H9 (cell line): Measurements from ENCODE around the gene GCH1. TPM values are rescaled to one million over a fixed set of nuclear protein-coding genes. Genes with fewer than 3 reads are reported as not detected.

Experiments used
- DNase-seq: peaks from one replicate; pipeline ENCODE4 v3.0.0-alpha.2; 2017
- H2AFZ ChIP-seq: one replicate; pipeline ENCODE4 v1.6.1; 2013; ENCODE audit warnings: mild to moderate bottlenecking, low read length, control low read depth, moderate library complexity
- H2AK5ac ChIP-seq: 2 replicates; pipeline ENCODE4 v1.6.1; 2013; ENCODE audit warnings: low read length, control low read depth, mixed read lengths; ENCODE audit not compliant: insufficient read length
- H2BK120ac ChIP-seq: one replicate; pipeline ENCODE4 v1.6.1; 2013; ENCODE audit warnings: low read depth, mild to moderate bottlenecking, low read length, control low read depth, inconsistent platforms; ENCODE audit not compliant: poor library complexity, severe bottlenecking
- H2BK12ac ChIP-seq: 2 replicates; pipeline ENCODE4 v1.6.1; 2013; ENCODE audit warnings: low read length, control low read depth, mixed read lengths, low read depth; ENCODE audit not compliant: insufficient read length
- H2BK15ac ChIP-seq: 2 replicates; pipeline ENCODE4 v1.6.1; 2013; ENCODE audit warnings: low read depth, low read length, control low read depth
- H2BK20ac ChIP-seq: one replicate; pipeline ENCODE4 v1.6.1; 2013; ENCODE audit warnings: low read depth, mild to moderate bottlenecking, low read length, control low read depth, inconsistent platforms; ENCODE audit not compliant: poor library complexity, severe bottlenecking
- H2BK5ac ChIP-seq: 2 replicates; pipeline ENCODE4 v1.6.1; 2013; ENCODE audit warnings: low read length, control low read depth, mixed read lengths; ENCODE audit not compliant: insufficient read length
- H3K14ac ChIP-seq: 2 replicates; pipeline ENCODE4 v1.6.1; 2013; ENCODE audit warnings: low read length, control low read depth; ENCODE audit not compliant: insufficient read depth
- H3K18ac ChIP-seq: 2 replicates; pipeline ENCODE4 v1.6.1; 2013; ENCODE audit warnings: low read depth, mild to moderate bottlenecking, mixed read lengths, low read length, control low read depth; ENCODE audit not compliant: insufficient read length
- H3K23ac ChIP-seq: 2 replicates; pipeline ENCODE4 v1.6.1; 2013; ENCODE audit warnings: low read length, control low read depth, mixed read lengths, low read depth; ENCODE audit not compliant: insufficient read length
- H3K23me2 ChIP-seq: 2 replicates; pipeline ENCODE4 v1.6.1; 2013; ENCODE audit warnings: low read depth, mild to moderate bottlenecking, mixed read lengths, low read length, control low read depth; ENCODE audit not compliant: insufficient read length, poor library complexity, severe bottlenecking
- H3K27ac ChIP-seq: 2 replicates; pipeline ENCODE4 v1.5.1; 2013; ENCODE audit warnings: low read length, control low read depth, mixed read lengths, low read depth; ENCODE audit not compliant: insufficient read length
- H3K27me3 ChIP-seq: 2 replicates; pipeline ENCODE4 v1.6.1; 2013; ENCODE audit warnings: low read length, control low read depth, inconsistent platforms; ENCODE audit not compliant: insufficient read depth
- H3K4ac ChIP-seq: 2 replicates; pipeline ENCODE4 v1.6.1; 2013; ENCODE audit warnings: low read depth, mild to moderate bottlenecking, control low read depth, inconsistent platforms, low read length, moderate library complexity
- H3K4me1 ChIP-seq: 2 replicates; pipeline ENCODE4 v1.6.1; 2013; ENCODE audit warnings: low read length, control low read depth, inconsistent platforms; ENCODE audit not compliant: insufficient read depth
- H3K4me2 ChIP-seq: 2 replicates; pipeline ENCODE4 v1.6.1; 2013; ENCODE audit warnings: low read length, control low read depth, mixed read lengths; ENCODE audit not compliant: insufficient read length, insufficient read depth
- H3K56ac ChIP-seq: 2 replicates; pipeline ENCODE4 v1.6.1; 2013; ENCODE audit warnings: low read depth, mild to moderate bottlenecking, mixed read lengths, low read length, control low read depth; ENCODE audit not compliant: insufficient read length
- H3K79me1 ChIP-seq: 2 replicates; pipeline ENCODE4 v1.6.1; 2013; ENCODE audit warnings: low read depth, mild to moderate bottlenecking, moderate library complexity, low read length, control low read depth, inconsistent platforms; ENCODE audit not compliant: insufficient read depth, poor library complexity, severe bottlenecking
- H3K79me2 ChIP-seq: 2 replicates; pipeline ENCODE4 v1.6.1; 2013; ENCODE audit warnings: low read length, control low read depth, inconsistent platforms; ENCODE audit not compliant: insufficient read depth
- H3K9ac ChIP-seq: 2 replicates; pipeline ENCODE4 v1.6.1; 2013; ENCODE audit warnings: low read length, control low read depth, mixed read lengths; ENCODE audit not compliant: insufficient read length; ENCODE audit errors: extremely low read depth
- H3K9me3 ChIP-seq: one replicate; pipeline ENCODE4 v1.6.1; 2013; ENCODE audit warnings: low read depth, low read length, inconsistent platforms; ENCODE audit not compliant: control insufficient read depth
- H3T11ph ChIP-seq: one replicate; pipeline ENCODE4 v1.6.1; 2013; ENCODE audit warnings: mild to moderate bottlenecking, low read length, control low read depth, inconsistent platforms
- H4K20me1 ChIP-seq: one replicate; pipeline ENCODE4 v1.6.1; 2013; ENCODE audit not compliant: control insufficient read depth, insufficient read length, insufficient read depth
- H4K5ac ChIP-seq: 2 replicates; pipeline ENCODE4 v1.6.1; 2013; ENCODE audit warnings: low read depth, mild to moderate bottlenecking, mixed read lengths, low read length, control low read depth; ENCODE audit not compliant: insufficient read length
- H4K8ac ChIP-seq: replicated peaks from 2 replicates; pipeline ENCODE4 v1.6.1; 2013; ENCODE audit warnings: low read length, control low read depth, mixed read lengths, low read depth; ENCODE audit not compliant: insufficient read length
- H4K91ac ChIP-seq: 2 replicates; pipeline ENCODE4 v1.6.1; 2013; ENCODE audit warnings: low read depth, mild to moderate bottlenecking, moderate library complexity, mixed read lengths, low read length, control low read depth; ENCODE audit not compliant: insufficient read length
- H3K27ac Mint-ChIP-seq, 3 experiments: 2 replicates in 2 of 3; 3 replicates in 1 of 3; pipeline ENCODE4 v1.8.0; 2020 to 2021; ENCODE audit warnings: mixed read lengths in 3 of 3, mild to moderate bottlenecking in 1 of 3, moderate library complexity in 1 of 3
- H3K27me3 Mint-ChIP-seq: 2 replicates; pipeline ENCODE4 v1.8.0; 2021; ENCODE audit warnings: low read depth, mild to moderate bottlenecking, moderate library complexity, mixed read lengths
- H3K36me3 Mint-ChIP-seq, 3 experiments: 2 replicates in 2 of 3; 3 replicates in 1 of 3; pipeline ENCODE4 v1.8.0; 2020 to 2021; ENCODE audit warnings: low read depth in 3 of 3, mixed read lengths in 3 of 3; ENCODE audit not compliant: insufficient read depth in 1 of 3
- H3K4me1 Mint-ChIP-seq, 2 experiments: 2 replicates each; pipeline ENCODE4 v1.8.0; 2020; ENCODE audit warnings: mixed read lengths in 2 of 2
- H3K4me3 Mint-ChIP-seq, 2 experiments: 2 replicates in 1 of 2; 3 replicates in 1 of 2; pipeline ENCODE4 v1.8.0; 2020 to 2021; ENCODE audit warnings: mild to moderate bottlenecking in 2 of 2, mixed read lengths in 2 of 2, moderate library complexity in 1 of 2
- H3K9me3 Mint-ChIP-seq, 2 experiments: 2 replicates in 1 of 2; 3 replicates in 1 of 2; pipeline ENCODE4 v1.8.0; 2020; ENCODE audit warnings: mild to moderate bottlenecking in 2 of 2, mixed read lengths in 2 of 2, moderate library complexity in 1 of 2
- WGBS: extraction: QIAGEN DNeasy Blood & Tissue Kit; methylation state at CpG from one replicate; pipeline ENCODE4 v1.1.7; 2013; ENCODE audit warnings: missing lambda C conversion rate, low lambda C conversion rate, mixed read lengths; ENCODE audit not compliant: insufficient read length; ENCODE audit errors: extremely low coverage; 5-methylcytosine and 5-hydroxymethylcytosine counted together
- total RNA-seq: library from RNA; stranded (reverse); gene quantifications from 2 replicates; pipeline ENCODE4 v1.2.1, GENCODE V29; 2021
- TF ChIP-seq, protein P1 (sequence below): fragments of 200-600 bp; sonication (generic); conservative IDR thresholded peaks from 3 replicates; pipeline ENCODE4 v1.8.0; 2021; ENCODE audit warnings: antibody characterized with exemption, mild to moderate bottlenecking

The GCH1 gene
- total RNA-seq, 1 experiment from 2014 or later = 7.7 TPM

GRCh38 chr14:54809767-54810166, 92.9 kb downstream of the GCH1 start:
- Histone ChIP-seq H3K79me1 (no peaks in the 10 kb centered on the region), H2AFZ (no peak overlapping the region), H4K91ac (no peak overlapping the region), H3T11ph (no peak overlapping the region), H2BK15ac (no peak overlapping the region), H3K18ac (no peak overlapping the region), H3K4me1 (peaks cover 2% of the 10 kb centered on the region; the same call in 1 of the 2 replicates), H3K23ac (no peak overlapping the region), H3K79me2 (no peaks in the 10 kb centered on the region), H3K27me3 (no peaks in the 10 kb centered on the region), H3K4me2 (no peak overlapping the region), H2BK12ac (no peak overlapping the region), H2AK5ac (no peak overlapping the region), H3K27ac (no peak overlapping the region), H3K14ac (no peak overlapping the region), H2BK20ac (no peak overlapping the region), H4K20me1 (no peaks in the 10 kb centered on the region), H2BK120ac (no peak overlapping the region), H4K8ac (no peak overlapping the region), H3K56ac (no peak overlapping the region), H3K4ac (no peak overlapping the region), H3K9me3 (no peaks in the 10 kb centered on the region), H3K23me2 (no peaks in the 10 kb centered on the region), H4K5ac (no peak overlapping the region), H2BK5ac (no peak overlapping the region), H3K9ac (no peak overlapping the region)
- H3K4me1 Mint-ChIP-seq = peaks cover 14% of the 10 kb centered on the region in 2 experiments
- peaks cover 26% of the 10 kb centered on the region for H3K27me3 Mint-ChIP-seq
- no peak overlapping the region for H3K4me3 Mint-ChIP-seq
- H3K36me3 Mint-ChIP-seq = no peaks in the 10 kb centered on the region; a peak in 1 of 7 replicates
- H3K27ac Mint-ChIP-seq = no peak overlapping the region
- peaks cover 0 to 4% of the 10 kb centered on the region in 2 experiments; a peak in 1 of 5 replicates for H3K9me3 Mint-ChIP-seq
- DNase-seq = no peak
- TF ChIP-seq, protein P1, sequence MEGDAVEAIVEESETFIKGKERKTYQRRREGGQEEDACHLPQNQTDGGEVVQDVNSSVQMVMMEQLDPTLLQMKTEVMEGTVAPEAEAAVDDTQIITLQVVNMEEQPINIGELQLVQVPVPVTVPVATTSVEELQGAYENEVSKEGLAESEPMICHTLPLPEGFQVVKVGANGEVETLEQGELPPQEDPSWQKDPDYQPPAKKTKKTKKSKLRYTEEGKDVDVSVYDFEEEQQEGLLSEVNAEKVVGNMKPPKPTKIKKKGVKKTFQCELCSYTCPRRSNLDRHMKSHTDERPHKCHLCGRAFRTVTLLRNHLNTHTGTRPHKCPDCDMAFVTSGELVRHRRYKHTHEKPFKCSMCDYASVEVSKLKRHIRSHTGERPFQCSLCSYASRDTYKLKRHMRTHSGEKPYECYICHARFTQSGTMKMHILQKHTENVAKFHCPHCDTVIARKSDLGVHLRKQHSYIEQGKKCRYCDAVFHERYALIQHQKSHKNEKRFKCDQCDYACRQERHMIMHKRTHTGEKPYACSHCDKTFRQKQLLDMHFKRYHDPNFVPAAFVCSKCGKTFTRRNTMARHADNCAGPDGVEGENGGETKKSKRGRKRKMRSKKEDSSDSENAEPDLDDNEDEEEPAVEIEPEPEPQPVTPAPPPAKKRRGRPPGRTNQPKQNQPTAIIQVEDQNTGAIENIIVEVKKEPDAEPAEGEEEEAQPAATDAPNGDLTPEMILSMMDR = no peak
- WGBS = no CpG with 5 or more reads among the region's 8 CpGs
